Spleen (tissue), 11 donors: Measurements from ENCODE around the gene LCP1. TPM values are rescaled to one million over a fixed set of nuclear protein-coding genes. Genes with fewer than 3 reads are reported as not detected.

ENCODE experiments used
- DNase-seq: peaks from one replicate; pipeline ENCODE4 v3.0.0-alpha.2; 2020
- H3K27ac ChIP-seq, 8 donors: fragments of 200-600 bp; sonication (generic) in 7 of 8; 1 replicate in 4 of 8; 2 replicates in 4 of 8; pipeline versions ENCODE4 v1.5.0 to v1.8.0; 2016 to 2021; ENCODE audit warnings: inconsistent platforms in 4 of 8, mild to moderate bottlenecking in 4 of 8, moderate library complexity in 1 of 8
- H3K27me3 ChIP-seq, 7 donors: fragments of 200-600 bp; sonication (generic) in 6 of 7; replicated peaks in 1 of 7; 1 replicate in 4 of 7; 2 replicates in 3 of 7; pipeline versions ENCODE4 v1.5.0 to v1.8.0; 2016 to 2021; ENCODE audit warnings: inconsistent platforms in 3 of 7, mild to moderate bottlenecking in 1 of 7
- H3K36me3 ChIP-seq, 6 donors: fragments of 200-600 bp; sonication (generic) in 5 of 6; 1 replicate in 4 of 6; 2 replicates in 2 of 6; pipeline versions ENCODE4 v1.5.0 to v1.8.0; 2016 to 2021; ENCODE audit warnings: inconsistent platforms in 2 of 6
- H3K4me1 ChIP-seq, 6 donors: fragments of 200-600 bp; sonication (generic) in 5 of 6; 1 replicate in 3 of 6; 2 replicates in 3 of 6; pipeline versions ENCODE4 v1.5.0 to v1.8.0; 2016 to 2021; ENCODE audit warnings: inconsistent platforms in 3 of 6
- H3K4me3 ChIP-seq, 8 donors: fragments of 200-600 bp; sonication (generic) in 7 of 8; 1 replicate in 4 of 8; 2 replicates in 4 of 8; pipeline versions ENCODE4 v1.5.0 to v1.8.0; 2016 to 2021; ENCODE audit warnings: inconsistent platforms in 4 of 8, mild to moderate bottlenecking in 4 of 8, moderate library complexity in 2 of 8
- H3K9me3 ChIP-seq, 8 donors: fragments of 200-600 bp; sonication (generic) in 7 of 8; 1 replicate in 4 of 8; 2 replicates in 4 of 8; pipeline versions ENCODE4 v1.5.0 to v1.8.0; 2016 to 2021; ENCODE audit warnings: inconsistent platforms in 4 of 8
- CTCF ChIP-seq, 11 experiments: fragments of 200-600 bp in 7 of 11; fragments of 450-650 bp in 4 of 11; sonication (generic) in 4 of 11; IDR thresholded peaks in 8 of 11; conservative IDR thresholded peaks in 3 of 11; 1 replicate in 7 of 11; 2 replicates in 4 of 11; pipeline versions ENCODE4 v1.4.0 to v1.8.0; 2016 to 2021; ENCODE audit warnings: antibody characterized with exemption in 11 of 11, inconsistent platforms in 4 of 11, mild to moderate bottlenecking in 1 of 11
- POLR2A ChIP-seq, 3 donors: fragments of 450-650 bp; IDR thresholded peaks; one replicate each; pipeline ENCODE4 v1.5.1; 2017; ENCODE audit warnings: antibody characterized with exemption in 3 of 3, mild to moderate bottlenecking in 1 of 3
- POLR2AphosphoS5 ChIP-seq, 3 donors: sonication (generic); formaldehyde crosslinking; IDR thresholded peaks; one replicate each; pipeline ENCODE4 v1.5.1; 2017; ENCODE audit warnings: antibody characterized with exemption in 3 of 3
- WGBS, 5 donors: extraction: QIAGEN DNeasy Blood & Tissue Kit in 3 of 5; methylation state at CpG; one replicate each; pipeline versions ENCODE4 v1.1.5 to v1.1.7; 2013 to 2018; 5-methylcytosine and 5-hydroxymethylcytosine counted together
- intact Hi-C: fragments of 100-400 bp; cut with DNase I; formaldehyde crosslinking; loops from one replicate; pipeline ENCODE4 v1.15.0; 2023; ENCODE audit warnings: low total_unique reads
- polyA plus RNA-seq, 3 donors: library from polyadenylated mRNA; stranded (reverse); fragments of 200-250 nt; gene quantifications; one replicate each; pipeline ENCODE4 v1.2.1, GENCODE V29; 2013
- small RNA-seq, 4 donors: library from RNA; depleted of rRNA; stranded (forward); fragments of <200 nt; gene quantifications; one replicate each; pipeline ENCODE3, GENCODE V24; 2016
- total RNA-seq, 7 donors: library from RNA; depleted of rRNA in 3 of 7; stranded (reverse); fragments of >200 nt in 3 of 7; fragmentation: NEBNext Ultra II Directional in 4 of 7; extraction: Animal tissue kit (Norgen Biotek cat#: 25700) in 4 of 7; gene quantifications; one replicate each; pipeline versions ENCODE4 v1.1.0 to v1.2.1, GENCODE V29; 2016 to 2021
- donor health status: healthy with polysubstance abuse.
- donor health status: DM: no; HTN: no; CAD: no; lungs with moderate emphysema.
- donor health status: DM: no; HTN: no; CAD: no.
- donor health status: Bipolar disorder and iron deficiency.
- donor health status: healthy.
- donor health status: DM: no; HTN: no; CAD: no.
- donor health status: DM: yes; HTN: yes; CAD: no.

Gene LCP1
- total and polyA plus RNA-seq, 10 donors, result 155 to 968 (median 572) TPM

GRCh38 chr13:46076827-46077226, 105.2 kb downstream of the LCP1 start:
- Histone ChIP-seq H3K36me3 (no peaks in the 10 kb centered on the region), H3K4me1 (no peaks in the 10 kb centered on the region), H3K9me3 (no peaks in the 10 kb centered on the region), H3K4me3 (no peak overlapping the region), H3K27ac (no peak overlapping the region), H3K27me3 (no peaks in the 10 kb centered on the region)
- WGBS, 5 donors, result 64 to 94% (median 89%) methylated on average over 3 of the region's 3 CpGs
- TF ChIP-seq CTCF (IDR thresholded peaks at IDR 0.05 in 8 of 11, conservative IDR thresholded peaks at IDR 0.05 in 3 of 11) (no peak), POLR2A (IDR thresholded peaks at IDR 0.05) (no peak), POLR2AphosphoS5 (IDR thresholded peaks at IDR 0.05) (no peak)
- DNase-seq, result no peak
- intact Hi-C loops, result no loop called here

Small RNA genes within 50 kb of the gene (small RNA-seq; reads per million reads assigned to genes)
- 0 reads per million in 4 donors for gene RN7SL288P

Other genes starting within 250 kb of the LCP1 start
- gene ZC3H13, start 129.4 kb downstream of the LCP1 start, total RNA-seq, result 10 to 100 TPM; 30.0 to 61.2 (median 43.3) TPM
- gene ZC3H13, start 129.4 kb downstream of the LCP1 start, polyA plus RNA-seq, result 10 to 100 TPM in 1 of 3 donors, 1 to 10 TPM in 2; 7.9 to 10.8 (median 8.7) TPM
- gene CPB2, start 77.1 kb downstream of the LCP1 start, total RNA-seq, result not detected
- gene CPB2, start 77.1 kb downstream of the LCP1 start, polyA plus RNA-seq, result not detected
- gene LRRC63, start 29.8 kb upstream of the LCP1 start, total RNA-seq, result 1 to 10 TPM in 1 of 7 donors, under 1 TPM in 6; 0.32 to 1.3 (median 0.69) TPM
- under 1 TPM; 0.04 to 0.11 (median 0.10) TPM for gene LRRC63, start 29.8 kb upstream of the LCP1 start, polyA plus RNA-seq
- gene RUBCNL, start 205.1 kb upstream of the LCP1 start, total RNA-seq, result 10 to 100 TPM; 40.0 to 77.2 (median 51.7) TPM
- gene RUBCNL, start 205.1 kb upstream of the LCP1 start, polyA plus RNA-seq, result 10 to 100 TPM; 28.9 to 47.9 (median 32.3) TPM